IMR-90 (cell line): Measurements from ENCODE around the gene RRAGD. TPM values are rescaled to one million over a fixed set of nuclear protein-coding genes. Genes with fewer than 3 reads are reported as not detected.

ENCODE experiments used
- ATAC-seq: fragments of 200-7000 bp; cut with Tn5 transposase; 2 replicates; pipeline ENCODE4 v1.9.1; 2020; ENCODE audit warnings: low read depth, mild to moderate bottlenecking, moderate library complexity
- BruUV-seq: library from RNA; stranded (reverse); fragments of 400-500 nt; replicated peaks from 2 replicates; lab custom pipeline; 2021; lab: Mats Ljungman, UMichigan
- CTCF ChIA-PET: fragments of 300-600 bp; formaldehyde crosslinking; extraction: SDS; loops from one replicate; lab custom pipeline; 2021; ENCODE audit warnings: antibody characterized with exemption; lab: Yijun Ruan, JAX
- POLR2A ChIA-PET: fragments of 300-600 bp; sonication (Branson Sonifier 250); formaldehyde crosslinking; loops from one replicate; lab custom pipeline; 2022; ENCODE audit warnings: antibody characterized with exemption; ENCODE audit not compliant: unreplicated experiment; lab: Charles Lee
- DNase-seq: peaks from one replicate; pipeline ENCODE4 v3.0.0; 2013
- H2AFZ ChIP-seq: replicated peaks from 2 replicates; pipeline ENCODE3; 2013; ENCODE audit warnings: low read length, mild to moderate bottlenecking; ENCODE audit not compliant: poor library complexity
- H2AK5ac ChIP-seq: 2 replicates; pipeline ENCODE4 v1.6.1; 2013; ENCODE audit warnings: low read depth, low read length, inconsistent platforms
- H2AK9ac ChIP-seq: replicated peaks from 2 replicates; pipeline ENCODE3; 2013; ENCODE audit warnings: mild to moderate bottlenecking, low read depth, low read length, moderate library complexity; ENCODE audit not compliant: poor library complexity
- H2BK120ac ChIP-seq: 2 replicates; pipeline ENCODE4 v1.6.1; 2013; ENCODE audit warnings: low read depth, low read length, inconsistent platforms
- H2BK15ac ChIP-seq: 3 replicates; pipeline ENCODE4 v1.6.1; 2013; ENCODE audit warnings: low read depth, low read length, inconsistent platforms
- H2BK20ac ChIP-seq: 2 replicates; pipeline ENCODE4 v1.6.1; 2013; ENCODE audit warnings: low read depth, mild to moderate bottlenecking, inconsistent platforms, low read length, moderate library complexity
- H2BK5ac ChIP-seq: 2 replicates; pipeline ENCODE4 v1.6.1; 2013; ENCODE audit warnings: mild to moderate bottlenecking, low read depth, low read length, inconsistent platforms; ENCODE audit not compliant: poor library complexity, severe bottlenecking
- H3K14ac ChIP-seq: replicated peaks from 2 replicates; pipeline ENCODE4 v1.6.1; 2013; ENCODE audit warnings: low read depth, low read length, inconsistent platforms
- H3K18ac ChIP-seq: 2 replicates; pipeline ENCODE4 v1.6.1; 2013; ENCODE audit warnings: low read depth, low read length, control low read depth
- H3K23ac ChIP-seq: 2 replicates; pipeline ENCODE4 v1.6.1; 2013; ENCODE audit warnings: low read depth, low read length, inconsistent platforms
- H3K27ac ChIP-seq: 2 replicates; pipeline ENCODE4 v1.5.1; 2013; ENCODE audit warnings: mild to moderate bottlenecking, control low read depth, low read length; ENCODE audit not compliant: insufficient read depth
- H3K27me3 ChIP-seq: 2 replicates; pipeline ENCODE4 v1.6.1; 2013; ENCODE audit warnings: low read length; ENCODE audit not compliant: control insufficient read depth, insufficient read depth
- H3K36me3 ChIP-seq: 2 replicates; pipeline ENCODE4 v1.6.1; 2013; ENCODE audit warnings: low read length, mixed read lengths; ENCODE audit not compliant: control insufficient read depth, insufficient read depth
- H3K4ac ChIP-seq: 2 replicates; pipeline ENCODE4 v1.6.1; 2013; ENCODE audit warnings: low read depth, low read length, inconsistent platforms
- H3K4me1 ChIP-seq: 2 replicates; pipeline ENCODE4 v1.6.1; 2013; ENCODE audit warnings: low read length, mixed read lengths; ENCODE audit not compliant: control insufficient read depth, insufficient read depth
- H3K4me2 ChIP-seq: 2 replicates; pipeline ENCODE4 v1.6.1; 2013; ENCODE audit warnings: low read depth, mild to moderate bottlenecking, control low read depth, low read length, moderate library complexity
- H3K4me3 ChIP-seq: 2 replicates; pipeline ENCODE4 v1.5.1; 2013; ENCODE audit warnings: low read depth, mild to moderate bottlenecking, control low read depth, low read length, moderate library complexity; ENCODE audit not compliant: insufficient read depth
- H3K56ac ChIP-seq: 2 replicates; pipeline ENCODE4 v1.6.1; 2013; ENCODE audit warnings: low read length, inconsistent platforms; ENCODE audit not compliant: insufficient read depth; ENCODE audit errors: extremely low read depth
- H3K79me1 ChIP-seq, 2 experiments: 2 replicates each; pipeline ENCODE4 v1.6.1; 2013; ENCODE audit warnings: low read length in 2 of 2, inconsistent platforms in 1 of 2, low read depth in 1 of 2
- H3K9ac ChIP-seq: 2 replicates; pipeline ENCODE4 v1.6.1; 2013; ENCODE audit warnings: low read depth, low read length, control low read depth
- H3K9me1 ChIP-seq: 2 replicates; pipeline ENCODE4 v1.6.1; 2013; ENCODE audit warnings: low read length, inconsistent platforms; ENCODE audit not compliant: insufficient read depth
- H3K9me3 ChIP-seq: 2 replicates; pipeline ENCODE4 v1.6.1; 2013; ENCODE audit warnings: low read length; ENCODE audit not compliant: control insufficient read depth, insufficient read depth
- H4K20me1 ChIP-seq: 2 replicates; pipeline ENCODE4 v1.6.1; 2013; ENCODE audit warnings: low read length, inconsistent platforms; ENCODE audit not compliant: insufficient read depth
- H4K5ac ChIP-seq: 2 replicates; pipeline ENCODE4 v1.6.1; 2013; ENCODE audit warnings: mild to moderate bottlenecking, low read depth, low read length, control low read depth
- H4K8ac ChIP-seq, 2 experiments: 2 replicates each; pipeline ENCODE4 v1.6.1; 2013; ENCODE audit warnings: low read depth in 2 of 2, low read length in 2 of 2, control low read depth in 1 of 2, inconsistent platforms in 1 of 2
- H4K91ac ChIP-seq: 2 replicates; pipeline ENCODE4 v1.6.1; 2013; ENCODE audit warnings: low read depth, low read length, inconsistent platforms; ENCODE audit not compliant: insufficient read depth
- BHLHE40 ChIP-seq: fragments of 150-350 bp; IDR thresholded peaks from 2 replicates; pipeline ENCODE4 v1.6.1; 2016; ENCODE audit warnings: mild to moderate bottlenecking, low read depth, low read length
- MAFK ChIP-seq: IDR thresholded peaks from 2 replicates; pipeline ENCODE4 v1.6.1; 2012; ENCODE audit warnings: low read depth, low read length, improper control_type of control experiment
- MAZ ChIP-seq: IDR thresholded peaks from 2 replicates; pipeline ENCODE4 v1.6.1; 2012; ENCODE audit warnings: low read depth, mild to moderate bottlenecking, low read length, improper control_type of control experiment, moderate library complexity, borderline replicate concordance
- NFE2L2 ChIP-seq: fragments of 150-350 bp; IDR thresholded peaks from 2 replicates; pipeline ENCODE4 v1.6.1; 2016; ENCODE audit warnings: low read depth, mild to moderate bottlenecking, low read length
- POLR2A ChIP-seq: IDR thresholded peaks from 2 replicates; pipeline ENCODE4 v1.6.1; 2012; ENCODE audit warnings: mild to moderate bottlenecking, low read depth, low read length
- RAD21 ChIP-seq: IDR thresholded peaks from 2 replicates; pipeline ENCODE4 v1.6.1; 2012; ENCODE audit warnings: low read length, improper control_type of control experiment
- RFX5 ChIP-seq: IDR thresholded peaks from 2 replicates; pipeline ENCODE4 v1.8.0; 2012; ENCODE audit warnings: low read depth, mild to moderate bottlenecking, low read length, moderate library complexity
- WGBS, 2 experiments: methylation state at CpG; one replicate each; pipeline versions ENCODE4 v1.1.5 to v1.1.7; 2013; ENCODE audit warnings: missing lambda C conversion rate in 2 of 2; ENCODE audit not compliant: insufficient read length in 1 of 2; ENCODE audit errors: extremely low coverage in 2 of 2; 5-methylcytosine and 5-hydroxymethylcytosine counted together
- dilution Hi-C: fragments of 300-500 bp; cut with HindIII; formaldehyde crosslinking; loops from one replicate; pipeline ENCODE4 v1.14.3; 2018; ENCODE audit warnings: low sequenced_read_pairs; ENCODE audit not compliant: unreplicated experiment
- in situ Hi-C: fragments of 300-500 bp; cut with MboI; formaldehyde crosslinking; loops from 3 replicates; pipeline ENCODE4 v1.14.3; 2019; ENCODE audit warnings: low sequenced_read_pairs, inconsistent platforms, mixed read lengths
- intact Hi-C: fragments of 100-400 bp; cut with micrococcal nuclease; formaldehyde crosslinking; loops from 2 replicates; pipeline ENCODE4 v1.10.0; 2022
- polyA plus RNA-seq, 3 experiments: library from polyadenylated mRNA; depleted of rRNA; stranded (reverse); fragments of >200 nt; gene quantifications; 2 replicates each; pipeline ENCODE4 v1.2.3, GENCODE V29; 2012; ENCODE audit warnings: low replicate concordance in 1 of 3
- total RNA-seq: library from RNA; depleted of rRNA; stranded (reverse); fragments of >200 nt; gene quantifications from 2 replicates; pipeline ENCODE4 v1.2.3, GENCODE V29; 2012
- TF ChIP-seq, protein P1 (sequence below): conservative IDR thresholded peaks from 2 replicates; pipeline ENCODE4 v1.5.1; 2012; ENCODE audit warnings: mild to moderate bottlenecking, low read depth, low read length, improper control_type of control experiment
- TF ChIP-seq, protein P2 (sequence below): fragments of 150-350 bp; IDR thresholded peaks from 2 replicates; pipeline ENCODE4 v1.6.1; 2017; ENCODE audit warnings: mild to moderate bottlenecking, antibody characterized with exemption, low read length, low read depth

The RRAGD gene
- total and polyA plus RNA-seq, 2 of the 4 experiments (the other 2 are of a cell fraction), result not detected

DNA sequence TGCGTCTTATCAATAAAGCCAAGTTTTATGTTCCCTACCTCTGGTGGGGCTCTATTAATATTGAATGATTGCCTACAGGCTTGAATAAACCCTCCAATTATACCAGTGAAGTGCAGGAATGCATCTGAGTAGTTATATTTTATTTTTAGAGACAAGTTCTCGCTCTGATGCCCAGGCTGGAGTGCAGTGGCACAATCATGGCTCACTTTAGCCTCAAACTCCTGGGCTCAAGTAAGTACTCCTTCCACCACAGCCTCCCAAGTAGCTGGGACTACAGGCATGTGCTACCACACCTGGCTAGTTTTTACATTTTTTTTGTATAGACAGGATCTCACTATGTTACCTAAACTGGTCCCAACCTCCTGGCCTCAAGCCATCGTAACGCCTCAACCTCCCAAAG is 33.4 kb downstream of the RRAGD start:
- no peak overlapping the region for H2AK9ac ChIP-seq
- H3K9me3 ChIP-seq, result no peaks in the 10 kb centered on the region
- CTCF ChIA-PET, result interaction anchor here (0.6 to 0.7 kb wide), 2 partner anchors 18 to 28 kb away, joined by 3 to 8 read pairs; no protein-coding TSS in a partner anchor
- H2BK120ac ChIP-seq, result no peak overlapping the region
- H3K4me3 ChIP-seq, result no peak overlapping the region
- H2AFZ ChIP-seq, result no peak overlapping the region
- H3K27me3 ChIP-seq, result peaks cover 6% of the 10 kb centered on the region
- no peaks in the 10 kb centered on the region for H3K4me1 ChIP-seq
- H4K5ac ChIP-seq, result no peak overlapping the region
- in situ Hi-C loops, result no loop called here
- TF ChIP-seq POLR2A, result no peak
- TF ChIP-seq RFX5, result no peak
- TF ChIP-seq RAD21, result no peak
- TF ChIP-seq, protein P1, sequence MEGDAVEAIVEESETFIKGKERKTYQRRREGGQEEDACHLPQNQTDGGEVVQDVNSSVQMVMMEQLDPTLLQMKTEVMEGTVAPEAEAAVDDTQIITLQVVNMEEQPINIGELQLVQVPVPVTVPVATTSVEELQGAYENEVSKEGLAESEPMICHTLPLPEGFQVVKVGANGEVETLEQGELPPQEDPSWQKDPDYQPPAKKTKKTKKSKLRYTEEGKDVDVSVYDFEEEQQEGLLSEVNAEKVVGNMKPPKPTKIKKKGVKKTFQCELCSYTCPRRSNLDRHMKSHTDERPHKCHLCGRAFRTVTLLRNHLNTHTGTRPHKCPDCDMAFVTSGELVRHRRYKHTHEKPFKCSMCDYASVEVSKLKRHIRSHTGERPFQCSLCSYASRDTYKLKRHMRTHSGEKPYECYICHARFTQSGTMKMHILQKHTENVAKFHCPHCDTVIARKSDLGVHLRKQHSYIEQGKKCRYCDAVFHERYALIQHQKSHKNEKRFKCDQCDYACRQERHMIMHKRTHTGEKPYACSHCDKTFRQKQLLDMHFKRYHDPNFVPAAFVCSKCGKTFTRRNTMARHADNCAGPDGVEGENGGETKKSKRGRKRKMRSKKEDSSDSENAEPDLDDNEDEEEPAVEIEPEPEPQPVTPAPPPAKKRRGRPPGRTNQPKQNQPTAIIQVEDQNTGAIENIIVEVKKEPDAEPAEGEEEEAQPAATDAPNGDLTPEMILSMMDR, result no peak
- TF ChIP-seq MAFK, result no peak
- no peak for TF ChIP-seq NFE2L2
- TF ChIP-seq, protein P2, sequence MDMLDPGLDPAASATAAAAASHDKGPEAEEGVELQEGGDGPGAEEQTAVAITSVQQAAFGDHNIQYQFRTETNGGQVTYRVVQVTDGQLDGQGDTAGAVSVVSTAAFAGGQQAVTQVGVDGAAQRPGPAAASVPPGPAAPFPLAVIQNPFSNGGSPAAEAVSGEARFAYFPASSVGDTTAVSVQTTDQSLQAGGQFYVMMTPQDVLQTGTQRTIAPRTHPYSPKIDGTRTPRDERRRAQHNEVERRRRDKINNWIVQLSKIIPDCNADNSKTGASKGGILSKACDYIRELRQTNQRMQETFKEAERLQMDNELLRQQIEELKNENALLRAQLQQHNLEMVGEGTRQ, result no peak
- no peak for TF ChIP-seq BHLHE40
- no peak for TF ChIP-seq MAZ
- no peaks in the 10 kb centered on the region for H3K79me1 ChIP-seq
- no CpG with 5 or more reads among the region's 4 CpGs for WGBS, 2 experiments
- no peak overlapping the region for H3K18ac ChIP-seq
- no peak overlapping the region for H2BK20ac ChIP-seq
- H3K23ac ChIP-seq, result no peak overlapping the region
- H3K9me1 ChIP-seq, result no peaks in the 10 kb centered on the region
- H4K8ac ChIP-seq, result no peak overlapping the region
- no peaks in the 10 kb centered on the region for H3K36me3 ChIP-seq
- dilution Hi-C loops, result no loop called here
- no peak overlapping the region for H3K4ac ChIP-seq
- H4K20me1 ChIP-seq, result no peaks in the 10 kb centered on the region
- no peak overlapping the region for H3K4me2 ChIP-seq
- POLR2A ChIA-PET, result no interaction called here
- no TSS peak for BruUV-seq
- H3K14ac ChIP-seq, result no peak overlapping the region
- H4K91ac ChIP-seq, result no peak overlapping the region
- no peak overlapping the region for H2AK5ac ChIP-seq
- no peak for ATAC-seq
- no peak overlapping the region for H3K9ac ChIP-seq
- no peak for DNase-seq
- no peak overlapping the region for H2BK5ac ChIP-seq
- intact Hi-C loops, result no loop called here
- no peak overlapping the region for H3K56ac ChIP-seq
- H3K27ac ChIP-seq, result no peak overlapping the region
- no peak overlapping the region for H2BK15ac ChIP-seq
